DMS53 (cell line): ENCODE results near the gene DPP6.
"Not testable (repeated sequence)": the region's sequence is repeated elsewhere in the genome, so short reads cannot be mapped to it uniquely, and the experiment has no call there.

ENCODE experiments used
- DNase-seq: peaks from one replicate; lab custom pipeline; 2025; lab: John Stamatoyannopoulos, UW

The DPP6 gene

GRCh38 chr7:154148791-154149516, 96.8 kb downstream of the DPP6 start:
- DNase-seq: not testable (repeated sequence)

GRCh38 chr7:154150656-154151055, 98.5 kb downstream of the DPP6 start:
- DNase-seq: not testable (repeated sequence)

GRCh38 chr7:154151306-154151705, 99.1 kb downstream of the DPP6 start:
- not testable (repeated sequence) for DNase-seq

- not testable (repeated sequence) for DNase-seq
Observed at GRCh38 chr7:154155928-154156327, 103.7 kb downstream of the DPP6 start.

GRCh38 chr7:154162921-154163320, 110.7 kb downstream of the DPP6 start:
- not testable (repeated sequence) for DNase-seq

- DNase-seq: peak; percentile 54
Observed at GRCh38 chr7:154163642-154164041, 111.4 kb downstream of the DPP6 start.

- no peak for DNase-seq
Observed at GRCh38 chr7:154167051-154167450, 114.9 kb downstream of the DPP6 start.

- no peak for DNase-seq
Observed at GRCh38 chr7:154167807-154168206, 115.6 kb downstream of the DPP6 start.

- no peak for DNase-seq
Observed at GRCh38 chr7:154171422-154171821, 119.2 kb downstream of the DPP6 start.

- DNase-seq: no peak
Observed at GRCh38 chr7:154172236-154172635, 120.0 kb downstream of the DPP6 start.

GRCh38 chr7:154177584-154177983, 125.4 kb downstream of the DPP6 start:
- DNase-seq: no peak

- no peak for DNase-seq
Observed at GRCh38 chr7:154178895-154179294, 126.7 kb downstream of the DPP6 start.

- no peak for DNase-seq
Observed at GRCh38 chr7:154183482-154183881, 131.3 kb downstream of the DPP6 start.

GRCh38 chr7:154183946-154184345, 131.7 kb downstream of the DPP6 start:
- DNase-seq: no peak

GRCh38 chr7:154186811-154187210, 134.6 kb downstream of the DPP6 start:
- DNase-seq: no peak

GRCh38 chr7:154188330-154188729, 136.1 kb downstream of the DPP6 start:
- DNase-seq: no peak

- DNase-seq: no peak
Observed at GRCh38 chr7:154195266-154195665, 143.1 kb downstream of the DPP6 start.

- DNase-seq: no peak
Observed at GRCh38 chr7:154198481-154198880, 146.3 kb downstream of the DPP6 start.

GRCh38 chr7:154200241-154200640, 148.0 kb downstream of the DPP6 start:
- no peak for DNase-seq

- no peak for DNase-seq
Observed at GRCh38 chr7:154202002-154202401, 149.8 kb downstream of the DPP6 start.

- DNase-seq: no peak
Observed at GRCh38 chr7:154204046-154204445, 151.8 kb downstream of the DPP6 start.

- DNase-seq: no peak
Observed at GRCh38 chr7:154212861-154213260, 160.7 kb downstream of the DPP6 start.

GRCh38 chr7:154217688-154218340, 165.6 kb downstream of the DPP6 start:
- DNase-seq: no peak

- peak; percentile 11 for DNase-seq
Observed at GRCh38 chr7:154231732-154232131, 179.5 kb downstream of the DPP6 start.
